ENCODE results near the gene ADAMTS14.

DNA sequence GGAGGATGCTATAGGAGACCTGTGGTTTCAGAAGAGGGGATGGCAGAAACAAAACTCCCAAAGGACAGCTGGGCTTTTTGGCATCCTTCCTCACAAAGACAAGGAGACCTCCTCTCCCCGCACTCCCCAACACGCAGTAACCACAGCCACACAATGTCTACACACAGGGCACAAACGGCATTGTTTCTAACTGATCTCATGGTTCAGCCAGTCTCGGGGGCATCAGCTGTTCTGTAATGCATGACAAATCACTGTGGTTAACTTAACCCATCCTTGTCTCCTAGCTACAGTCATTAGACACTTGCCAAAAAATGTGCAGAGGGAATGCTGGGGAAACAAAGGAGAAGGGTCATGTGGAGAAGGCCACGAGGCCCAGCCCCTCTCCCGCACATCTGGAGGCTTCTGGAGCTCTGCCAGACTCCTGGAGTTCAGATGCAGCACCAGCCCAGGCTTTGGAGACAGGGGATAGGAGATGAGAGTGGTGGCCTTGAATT, 7.6 kb upstream of the ADAMTS14 start:
- TF ChIP-seq EZH2 (IDR thresholded peaks at IDR 0.05; ENCODE audit: borderline replicate concordance, low read length), result no peak
- TF ChIP-seq, protein P1, sequence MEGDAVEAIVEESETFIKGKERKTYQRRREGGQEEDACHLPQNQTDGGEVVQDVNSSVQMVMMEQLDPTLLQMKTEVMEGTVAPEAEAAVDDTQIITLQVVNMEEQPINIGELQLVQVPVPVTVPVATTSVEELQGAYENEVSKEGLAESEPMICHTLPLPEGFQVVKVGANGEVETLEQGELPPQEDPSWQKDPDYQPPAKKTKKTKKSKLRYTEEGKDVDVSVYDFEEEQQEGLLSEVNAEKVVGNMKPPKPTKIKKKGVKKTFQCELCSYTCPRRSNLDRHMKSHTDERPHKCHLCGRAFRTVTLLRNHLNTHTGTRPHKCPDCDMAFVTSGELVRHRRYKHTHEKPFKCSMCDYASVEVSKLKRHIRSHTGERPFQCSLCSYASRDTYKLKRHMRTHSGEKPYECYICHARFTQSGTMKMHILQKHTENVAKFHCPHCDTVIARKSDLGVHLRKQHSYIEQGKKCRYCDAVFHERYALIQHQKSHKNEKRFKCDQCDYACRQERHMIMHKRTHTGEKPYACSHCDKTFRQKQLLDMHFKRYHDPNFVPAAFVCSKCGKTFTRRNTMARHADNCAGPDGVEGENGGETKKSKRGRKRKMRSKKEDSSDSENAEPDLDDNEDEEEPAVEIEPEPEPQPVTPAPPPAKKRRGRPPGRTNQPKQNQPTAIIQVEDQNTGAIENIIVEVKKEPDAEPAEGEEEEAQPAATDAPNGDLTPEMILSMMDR (conservative IDR thresholded peaks at IDR 0.05 in 1 of 2, IDR thresholded peaks at IDR 0.05 in 1 of 2; ENCODE audit: extremely low read depth in 1 of 2, insufficient read depth in 1 of 2, low read depth in 1 of 2, low read length in 2 of 2), result no peak

Measured in mammary epithelial cell (primary cell).